GM12878 (cell line): ENCODE results near the gene DLG4. TPM values are rescaled to one million over a fixed set of nuclear protein-coding genes. Genes with fewer than 3 reads are reported as not detected.
A peak's percentile ranks its signal among the peaks of the same experiment; 100 is the strongest.

Experiments
- ATAC-seq: fragments of 200-7000 bp; cut with Tn5 transposase; 3 replicates; pipeline ENCODE4 v1.9.1; 2020; ENCODE audit warnings: mild to moderate bottlenecking, moderate library complexity
- BruUV-seq: library from RNA; stranded (reverse); fragments of 400-500 nt; replicated peaks from 2 replicates; lab custom pipeline; 2021; lab: Mats Ljungman, UMichigan
- CTCF ChIA-PET: fragments of 300-600 bp; sonication (Branson Sonifier 250); formaldehyde crosslinking; extraction: SDS; loops from one replicate; lab custom pipeline; 2021; ENCODE audit warnings: inconsistent platforms; lab: Yijun Ruan, JAX
- POLR2A ChIA-PET: fragments of 350-600 bp; formaldehyde crosslinking; extraction: SDS; loops from one replicate; lab custom pipeline; 2021; ENCODE audit warnings: inconsistent platforms; lab: Charles Lee
- RAD21 ChIA-PET: fragments of 300-600 bp; sonication (Branson Sonifier 250); formaldehyde crosslinking; loops from one replicate; lab custom pipeline; 2023; ENCODE audit warnings: antibody characterized with exemption; ENCODE audit not compliant: unreplicated experiment; lab: Charles Lee
- SMC1A ChIA-PET: fragments of 300-600 bp; sonication (Branson Sonifier 250); formaldehyde crosslinking; loops from one replicate; lab custom pipeline; 2023; ENCODE audit not compliant: unreplicated experiment, uncharacterized antibody; lab: Charles Lee
- DNase-seq: peaks from one replicate; pipeline ENCODE4 v3.0.0-alpha.2; 2011; ENCODE audit warnings: low read depth, low spot score
- FAIRE-seq: peaks from 3 replicates; lab custom pipeline; 2011; peaks lifted over from hg19 to GRCh38; lab: Jason Lieb, UNC
- H2AFZ ChIP-seq: 2 replicates; pipeline ENCODE4 v1.6.0; 2011; ENCODE audit warnings: low read depth, low read length, control low read depth; ENCODE audit not compliant: control insufficient read depth
- H3K27ac ChIP-seq: 2 replicates; pipeline ENCODE4 v1.5.1; 2011; ENCODE audit warnings: control low read depth; ENCODE audit not compliant: control insufficient read depth, insufficient read depth
- H3K27me3 ChIP-seq, 2 experiments: replicated peaks in 1 of 2; 2 replicates each; pipeline versions ENCODE4 v1.6.0 to v1.6.1; 2011; ENCODE audit warnings: low read length in 1 of 2; ENCODE audit not compliant: control insufficient read depth in 2 of 2, insufficient read depth in 2 of 2
- H3K36me3 ChIP-seq, 2 experiments: 2 replicates each; pipeline ENCODE4 v1.5.1; 2011; ENCODE audit warnings: low read length in 1 of 2; ENCODE audit not compliant: control insufficient read depth in 2 of 2, insufficient read depth in 2 of 2
- H3K4me1 ChIP-seq: 2 replicates; pipeline ENCODE4 v1.6.1; 2011; ENCODE audit warnings: mild to moderate bottlenecking, low read length, moderate library complexity, mixed read lengths; ENCODE audit not compliant: control insufficient read depth, insufficient read depth
- H3K4me2 ChIP-seq: 2 replicates; pipeline ENCODE4 v1.6.0; 2011; ENCODE audit warnings: control low read depth; ENCODE audit not compliant: control insufficient read depth, insufficient read depth
- H3K4me3 ChIP-seq: fragments of 200-600 bp; sonication (generic); 2 replicates; pipeline ENCODE4 v1.5.1; 2016
- H3K79me2 ChIP-seq: 2 replicates; pipeline ENCODE4 v1.6.0; 2011; ENCODE audit warnings: low read length; ENCODE audit not compliant: control insufficient read depth, insufficient read depth
- H3K9ac ChIP-seq: 2 replicates; pipeline ENCODE4 v1.8.0; 2011; ENCODE audit warnings: low read length, control low read depth, mixed read lengths; ENCODE audit not compliant: control insufficient read depth, insufficient read depth
- H3K9me3 ChIP-seq: replicated peaks from 3 replicates; pipeline ENCODE4 v1.5.1; 2011; ENCODE audit warnings: mild to moderate bottlenecking, low read length; ENCODE audit not compliant: control insufficient read depth, insufficient read depth
- H4K20me1 ChIP-seq: 2 replicates; pipeline ENCODE4 v1.6.0; 2011; ENCODE audit not compliant: control insufficient read depth, insufficient read depth
- BHLHE40 ChIP-seq, 2 experiments: fragments of 450-650 bp in 1 of 2; IDR thresholded peaks; 2 replicates each; pipeline ENCODE4 v1.6.1; 2011 to 2017; ENCODE audit warnings: low read depth in 2 of 2, borderline replicate concordance in 1 of 2, improper control_type of control experiment in 1 of 2, low read length in 1 of 2, mild to moderate bottlenecking in 1 of 2
- CBX5 ChIP-seq: sonication (generic); IDR thresholded peaks from 2 replicates; pipeline ENCODE4 v1.6.1; 2016; ENCODE audit warnings: low read depth, moderate library complexity, mild to moderate bottlenecking, inconsistent platforms
- FOXM1 ChIP-seq: IDR thresholded peaks from 2 replicates; pipeline ENCODE4 v1.6.1; 2012; ENCODE audit warnings: low read depth, mild to moderate bottlenecking, inconsistent platforms, low read length, moderate library complexity
- GATAD2B ChIP-seq: fragments of 450-650 bp; conservative IDR thresholded peaks from 2 replicates; pipeline ENCODE4 v1.6.1; 2017; ENCODE audit warnings: low read depth, mild to moderate bottlenecking, moderate library complexity
- HDGF ChIP-seq: fragments of 450-650 bp; IDR thresholded peaks from 2 replicates; pipeline ENCODE4 v1.6.1; 2016; ENCODE audit warnings: antibody characterized with exemption
- IRF4 ChIP-seq: IDR thresholded peaks from 2 replicates; pipeline ENCODE4 v1.6.1; 2011; ENCODE audit warnings: low read depth, low read length
- PAX5 ChIP-seq: IDR thresholded peaks from 2 replicates; pipeline ENCODE4 v1.6.1; 2011; ENCODE audit warnings: low read depth, low read length, borderline replicate concordance
- SMC3 ChIP-seq: IDR thresholded peaks from 2 replicates; pipeline ENCODE4 v1.6.1; 2011; ENCODE audit warnings: low read length, improper control_type of control experiment, borderline replicate concordance
- SP1 ChIP-seq: IDR thresholded peaks from one replicate; pipeline ENCODE4 v1.6.1; 2011; ENCODE audit warnings: low read depth, low read length
- SREBF1 ChIP-seq: IDR thresholded peaks from 2 replicates; pipeline ENCODE4 v1.6.1; 2012; ENCODE audit warnings: mild to moderate bottlenecking, low read length
- TAF1 ChIP-seq: IDR thresholded peaks from 2 replicates; pipeline ENCODE4 v1.6.1; 2011; ENCODE audit warnings: mild to moderate bottlenecking, low read depth, low read length, borderline replicate concordance
- WGBS: methylation state at CpG from one replicate; pipeline ENCODE4 v1.1.6; 2016; ENCODE audit warnings: low lambda C conversion rate; ENCODE audit not compliant: insufficient replicate concordance, insufficient coverage; ENCODE audit errors: missing lambda C conversion rate; 5-methylcytosine and 5-hydroxymethylcytosine counted together
- in situ Hi-C: fragments of 300-500 bp; cut with MboI; formaldehyde crosslinking; loops from 9 replicates; pipeline ENCODE4 v1.14.3; 2018; ENCODE audit warnings: mixed read lengths
- intact Hi-C: fragments of 100-400 bp; cut with micrococcal nuclease; formaldehyde crosslinking; loops from one replicate; pipeline ENCODE4 v1.14.2; 2022; ENCODE audit not compliant: unreplicated experiment
- polyA plus RNA-seq, 11 experiments: library from polyadenylated mRNA; depleted of rRNA in 4 of 11; unstranded in 6 of 11; stranded (reverse) in 5 of 11; fragments of >200 nt; fragmentation: Nextera tagmentation in 4 of 11; fragmentation: Illumina TruSeq in 1 of 11; extraction: Ambion mirVana in 4 of 11; extraction: Trizol in 1 of 11; gene quantifications; 1 replicate in 1 of 11; 2 replicates in 10 of 11; pipeline versions ENCODE4 v1.2.1 to v1.2.3, GENCODE V29; 2011 to 2016; ENCODE audit warnings: inconsistent platforms in 2 of 11, missing spikeins in 2 of 11, low read depth in 1 of 11
- total RNA-seq, 4 experiments: library from RNA; depleted of rRNA in 3 of 4; stranded (reverse); fragments of >200 nt in 3 of 4; fragmentation: Illumina TruSeq in 1 of 4; extraction: Trizol in 1 of 4; gene quantifications; 2 replicates each; pipeline versions ENCODE4 v1.2.1 to v1.2.3, GENCODE V29; 2013 to 2021

Gene DLG4
- total and polyA plus RNA-seq, 10 of the 15 experiments (the other 5 are each of a cell fraction or from before 2014, with no cell fraction given) = 0.07 to 4.1 (median 1.3) TPM

DNA sequence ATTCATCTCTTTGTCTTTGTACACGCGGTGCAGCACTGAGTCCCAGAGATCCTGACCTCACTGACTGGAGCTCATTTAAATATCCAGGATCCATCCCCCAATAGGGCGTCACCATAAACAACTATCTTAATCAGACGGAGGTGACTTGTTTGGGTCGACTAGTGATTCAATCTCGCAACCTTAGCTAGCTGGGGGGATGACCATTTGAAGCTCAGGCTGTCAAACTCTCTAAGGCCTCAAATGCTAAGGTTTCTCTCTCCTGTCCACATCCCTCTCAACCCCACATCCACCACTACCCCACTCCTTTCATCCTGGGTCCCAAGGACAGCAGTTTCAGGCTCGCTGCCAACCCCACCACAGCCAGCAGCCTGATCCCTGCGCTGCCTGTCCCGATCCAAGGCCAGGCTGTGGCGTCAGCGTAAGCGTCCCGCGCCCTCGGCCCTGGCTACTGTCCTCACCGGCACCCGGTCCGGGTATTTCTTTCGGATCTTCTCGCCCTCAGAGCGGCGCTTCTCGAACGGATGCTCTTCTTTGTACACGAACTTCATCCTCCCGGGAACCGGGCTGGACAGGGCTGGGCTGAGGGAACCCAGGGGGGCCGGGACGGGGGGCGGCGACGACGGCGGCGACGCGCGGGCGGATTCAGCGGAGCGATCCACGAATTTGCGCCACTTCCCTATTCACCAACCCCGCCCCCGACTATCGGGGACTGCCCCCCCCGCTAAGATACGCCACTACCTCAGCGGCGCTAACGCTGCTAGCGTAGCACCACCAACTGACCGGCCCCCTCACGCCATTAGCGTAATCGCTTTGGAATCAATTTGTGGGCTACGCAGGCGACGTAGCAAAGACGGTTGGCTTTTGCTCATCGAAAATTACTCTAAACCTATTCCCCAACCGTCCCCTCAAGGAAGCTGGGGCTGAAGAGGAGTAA, 22.4 kb upstream of the DLG4 start, which contains the start of gene GABARAP (continued):
- TF ChIP-seq SMC3 (no peak), SP1 (peak; percentile 36), GATAD2B (peak; percentile 71; the same call in 1 of the 2 replicates), TAF1 (peak; percentile 41; the same call in 1 of the 2 replicates), BHLHE40 (IDR thresholded peaks at IDR 0.05; ENCODE audit: borderline replicate concordance in 1 of 2, low read depth in 2 of 2, low read length in 1 of 2) (peak; percentile 53 to 72; a peak in 3 of 4 replicates)

DNA sequence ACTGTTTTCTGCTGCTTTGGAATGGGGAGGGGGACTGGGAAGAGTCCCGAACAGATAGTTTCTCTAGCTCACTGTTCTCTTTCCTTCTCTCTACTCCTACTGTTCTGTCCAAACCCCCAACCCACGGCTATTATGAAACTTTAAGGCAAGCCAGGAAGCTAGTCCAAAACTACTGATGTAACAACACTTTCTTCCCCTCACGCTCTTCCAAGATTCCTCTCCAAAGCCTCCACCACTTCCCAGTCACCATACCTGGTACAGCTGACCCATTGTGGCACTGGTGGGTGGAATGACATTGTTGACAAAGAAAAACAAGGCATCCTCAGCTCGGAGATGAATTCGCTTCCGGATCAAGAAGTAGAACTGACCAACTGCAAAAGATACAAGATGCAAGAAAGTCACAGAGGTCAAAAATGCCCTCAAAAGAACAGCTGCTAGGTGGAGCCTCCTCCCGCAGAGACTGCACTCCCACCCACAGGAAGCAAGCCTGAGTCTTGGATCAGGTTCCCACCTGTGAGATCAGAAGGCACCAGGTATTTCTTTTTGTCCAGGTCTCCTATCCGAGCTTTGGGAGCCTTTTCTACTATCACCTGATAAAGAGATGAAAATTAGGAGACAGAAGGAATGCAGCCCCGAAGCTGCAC, 21.6 kb upstream of the DLG4 start:
- peak overlapping the region; percentile 67 for H3K27ac ChIP-seq
- H3K9me3 ChIP-seq = no peaks in the 10 kb centered on the region
- intact Hi-C loops = loop anchor here (5.0 kb wide), 1 partner anchor 66 kb away; the partner anchor contains the start of gene EIF5A
- no TSS peak for BruUV-seq
- ChIA-PET RAD21 (interaction anchor here (1.8 to 6.3 kb wide), 4 partner anchors 8 to 55 kb away, joined by 7 to 51 read pairs (median 10); partner anchors contain the start of genes ACADVL, CTDNEP1, DLG4 and ELP5), SMC1A (interaction anchor here (1.1 to 4.3 kb wide), 3 partner anchors 9 to 344 kb away, joined by 3 to 34 read pairs (median 26); partner anchors contain the start of genes ACADVL, CTDNEP1, DLG4 and ELP5), POLR2A (interaction anchor here (1.0 to 7.3 kb wide), 8 partner anchors 8 to 88 kb away, joined by 3 to 99 read pairs (median 6); partner anchors contain the start of genes ACADVL, CTDNEP1, DLG4 and DVL2)
- FAIRE-seq (no peak), DNase-seq (no peak)
- in situ Hi-C loops = no loop called here
- peaks cover 16% of the 10 kb centered on the region for H3K4me1 ChIP-seq
- peak overlapping the region; percentile 94 for H3K4me2 ChIP-seq
- peak overlapping the region; percentile 83 for H3K4me3 ChIP-seq
- peak overlapping the region; percentile 93 for H3K9ac ChIP-seq
- no peak overlapping the region for H2AFZ ChIP-seq
- H3K36me3 ChIP-seq = peaks cover 10 to 18% of the 10 kb centered on the region in 2 experiments
- H3K79me2 ChIP-seq = peaks cover 43% of the 10 kb centered on the region
- H3K27me3 ChIP-seq = no peaks in the 10 kb centered on the region
- TF ChIP-seq FOXM1 (no peak), PAX5 (no peak), SP1 (no peak), SREBF1 (no peak), IRF4 (no peak), CBX5 (no peak), HDGF (no peak)
- TF ChIP-seq, all 136 proteins: peak for 0
- WGBS = 60% methylated on average over 9 of the region's 9 CpGs
- no peak for ATAC-seq
- H4K20me1 ChIP-seq = no peaks in the 10 kb centered on the region
- CTCF ChIA-PET = interaction anchor here (0.9 to 6.0 kb wide), 7 partner anchors 9 to 195 kb away, joined by 3 to 70 read pairs (median 4); partner anchors contain the start of genes ACADVL and DLG4
